ENCODE measurements around the gene ANKRD40.

DNA sequence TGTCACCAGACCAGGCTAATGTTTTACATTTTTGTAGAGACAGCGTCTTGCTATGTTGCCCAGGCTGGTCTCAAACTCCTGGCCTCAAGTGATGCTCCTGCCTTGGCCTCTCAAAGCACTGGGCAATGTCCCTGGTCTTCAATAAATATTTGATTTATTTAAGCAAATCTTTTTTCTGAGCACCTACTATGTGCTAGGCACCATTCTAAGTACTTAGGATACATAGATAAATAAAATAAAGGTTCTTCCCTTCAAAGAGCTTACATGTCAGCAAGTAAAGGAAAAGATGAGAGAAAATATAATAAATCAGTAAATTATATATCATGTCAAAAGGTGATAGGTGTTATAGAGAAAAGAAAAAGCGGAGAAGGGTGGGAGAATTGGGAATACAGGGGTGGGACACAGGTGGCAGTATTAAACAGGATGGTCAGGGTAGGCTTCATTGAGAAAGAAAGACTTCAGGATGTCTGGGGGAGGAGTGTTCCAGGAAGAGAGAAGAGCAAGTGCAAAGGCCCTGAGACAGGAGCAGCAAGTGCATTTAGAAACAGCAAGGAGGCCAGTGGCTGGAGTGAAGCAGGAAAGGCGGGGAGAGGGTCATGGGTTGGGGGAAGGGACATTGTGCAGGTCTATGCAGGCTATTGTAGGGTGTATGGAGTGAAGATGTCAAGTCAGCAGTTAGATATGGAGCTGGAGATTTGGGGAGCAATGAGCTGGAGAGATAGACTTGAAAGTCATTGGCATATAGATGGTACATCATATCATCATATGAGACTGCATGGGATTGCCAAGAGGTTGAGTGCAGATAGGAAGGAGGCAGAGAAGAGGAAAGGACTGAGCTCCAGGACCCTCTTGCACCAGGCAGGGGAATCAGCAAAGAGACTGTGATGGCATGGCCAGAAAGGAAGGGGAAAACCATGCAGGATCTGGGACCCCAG, 61.7 kb downstream of the ANKRD40 start:
- TF ChIP-seq, protein P1, sequence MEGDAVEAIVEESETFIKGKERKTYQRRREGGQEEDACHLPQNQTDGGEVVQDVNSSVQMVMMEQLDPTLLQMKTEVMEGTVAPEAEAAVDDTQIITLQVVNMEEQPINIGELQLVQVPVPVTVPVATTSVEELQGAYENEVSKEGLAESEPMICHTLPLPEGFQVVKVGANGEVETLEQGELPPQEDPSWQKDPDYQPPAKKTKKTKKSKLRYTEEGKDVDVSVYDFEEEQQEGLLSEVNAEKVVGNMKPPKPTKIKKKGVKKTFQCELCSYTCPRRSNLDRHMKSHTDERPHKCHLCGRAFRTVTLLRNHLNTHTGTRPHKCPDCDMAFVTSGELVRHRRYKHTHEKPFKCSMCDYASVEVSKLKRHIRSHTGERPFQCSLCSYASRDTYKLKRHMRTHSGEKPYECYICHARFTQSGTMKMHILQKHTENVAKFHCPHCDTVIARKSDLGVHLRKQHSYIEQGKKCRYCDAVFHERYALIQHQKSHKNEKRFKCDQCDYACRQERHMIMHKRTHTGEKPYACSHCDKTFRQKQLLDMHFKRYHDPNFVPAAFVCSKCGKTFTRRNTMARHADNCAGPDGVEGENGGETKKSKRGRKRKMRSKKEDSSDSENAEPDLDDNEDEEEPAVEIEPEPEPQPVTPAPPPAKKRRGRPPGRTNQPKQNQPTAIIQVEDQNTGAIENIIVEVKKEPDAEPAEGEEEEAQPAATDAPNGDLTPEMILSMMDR (conservative IDR thresholded peaks at IDR 0.05) = no peak
- TF ChIP-seq EZH2 (IDR thresholded peaks at IDR 0.05; ENCODE audit: low read depth) = no peak

All from PC-9 (cell line).